ENCODE measurements around the gene ATOSA.

ATOSA gene

GRCh38 chr15:52679232-52680040, at the start of gene ATOSA:
ATOSA (minus strand) TSS chr15:52679388; CDS start chr15:52678021, 1,367 bp downstream.
- peak; percentile 63 to 76 for DNase-seq (ENCODE audit: low read depth in 2 of 2)

GRCh38 chr15:52728899-52729298, 49.7 kb upstream of the ATOSA start:
- DNase-seq (ENCODE audit: low read depth in 2 of 2) = no peak

- no peak for DNase-seq (ENCODE audit: low read depth in 2 of 2)
Observed at GRCh38 chr15:52727815-52728214, 48.6 kb upstream of the ATOSA start.

- no peak for DNase-seq (ENCODE audit: low read depth in 2 of 2)
Observed at GRCh38 chr15:52726195-52726594, 47.0 kb upstream of the ATOSA start.

GRCh38 chr15:52718551-52718950, 39.4 kb upstream of the ATOSA start:
- no peak for DNase-seq (ENCODE audit: low read depth in 2 of 2)

- no peak for DNase-seq (ENCODE audit: low read depth in 2 of 2)
Observed at GRCh38 chr15:52717924-52718323, 38.7 kb upstream of the ATOSA start.

GRCh38 chr15:52717481-52717880, 38.3 kb upstream of the ATOSA start:
- DNase-seq (ENCODE audit: low read depth in 2 of 2) = no peak

GRCh38 chr15:52716536-52716935, 37.3 kb upstream of the ATOSA start:
- no peak for DNase-seq (ENCODE audit: low read depth in 2 of 2)

- no peak for DNase-seq (ENCODE audit: low read depth in 2 of 2)
Observed at GRCh38 chr15:52715411-52715810, 36.2 kb upstream of the ATOSA start.

- no peak for DNase-seq (ENCODE audit: low read depth in 2 of 2)
Observed at GRCh38 chr15:52714968-52715367, 35.8 kb upstream of the ATOSA start.

GRCh38 chr15:52710708-52711389, 31.7 kb upstream of the ATOSA start:
- no peak for DNase-seq (ENCODE audit: low read depth in 2 of 2)

GRCh38 chr15:52710050-52710707, 31.0 kb upstream of the ATOSA start:
- no peak for DNase-seq (ENCODE audit: low read depth in 2 of 2)

- no peak for DNase-seq (ENCODE audit: low read depth in 2 of 2)
Observed at GRCh38 chr15:52709187-52709981, 30.2 kb upstream of the ATOSA start.

GRCh38 chr15:52706091-52706490, 26.9 kb upstream of the ATOSA start:
- no peak for DNase-seq (ENCODE audit: low read depth in 2 of 2)

GRCh38 chr15:52702390-52702789, 23.2 kb upstream of the ATOSA start:
- no peak for DNase-seq (ENCODE audit: low read depth in 2 of 2)

- DNase-seq (ENCODE audit: low read depth in 2 of 2) = no peak
Observed at GRCh38 chr15:52699457-52699856, 20.3 kb upstream of the ATOSA start.

GRCh38 chr15:52698514-52698913, 19.3 kb upstream of the ATOSA start:
- DNase-seq (ENCODE audit: low read depth in 2 of 2) = no peak

GRCh38 chr15:52697051-52697450, 17.9 kb upstream of the ATOSA start:
- no peak for DNase-seq (ENCODE audit: low read depth in 2 of 2)

- no peak for DNase-seq (ENCODE audit: low read depth in 2 of 2)
Observed at GRCh38 chr15:52695154-52695553, 16.0 kb upstream of the ATOSA start.

GRCh38 chr15:52689562-52689961, 10.4 kb upstream of the ATOSA start:
- DNase-seq (ENCODE audit: low read depth in 2 of 2) = no peak

GRCh38 chr15:52683580-52683979, 4.4 kb upstream of the ATOSA start:
- no peak for DNase-seq (ENCODE audit: low read depth in 2 of 2)

GRCh38 chr15:52682781-52683180, 3.6 kb upstream of the ATOSA start:
- DNase-seq (ENCODE audit: low read depth in 2 of 2) = no peak

Measured in stimulated activated CD4-positive, alpha-beta T cell treated with anti-CD3 and anti-CD28 coated beads, Interleukin-1b, Interleukin-23, amount 100 ng/mL, for 1 hour (primary cell).